OCI-LY7 (cell line): ENCODE data around the gene RFPL2. TPM values are rescaled to one million over a fixed set of nuclear protein-coding genes. Genes with fewer than 3 reads are reported as not detected.

Experiments used
- BruUV-seq: library from RNA; stranded (reverse); fragments of 400-500 nt; replicated peaks from 2 replicates; lab custom pipeline; 2021; lab: Mats Ljungman, UMichigan
- CTCF ChIA-PET: fragments of 300-600 bp; sonication (Branson Sonifier 250); formaldehyde crosslinking; loops from one replicate; lab custom pipeline; 2022; ENCODE audit warnings: antibody characterized with exemption; ENCODE audit not compliant: unreplicated experiment; lab: Charles Lee
- POLR2A ChIA-PET: fragments of 300-600 bp; sonication (Branson Sonifier 250); formaldehyde crosslinking; loops from one replicate; lab custom pipeline; 2022; ENCODE audit warnings: antibody characterized with exemption; lab: Charles Lee
- DNase-seq: peaks from one replicate; pipeline ENCODE4 v3.0.0-alpha.2; 2015; ENCODE audit warnings: low spot score
- H2AFZ ChIP-seq: fragments of 200-600 bp; sonication (generic), shearing (Covaris generic); 2 replicates; pipeline ENCODE4 v1.6.1; 2014; ENCODE audit warnings: mild to moderate bottlenecking, antibody characterized with exemption, low read length, moderate library complexity
- H3K27ac ChIP-seq: fragments of 200-600 bp; sonication (generic); 2 replicates; pipeline ENCODE4 v1.5.1; 2014; ENCODE audit warnings: mixed run types, low read depth, mild to moderate bottlenecking, moderate library complexity, low read length, inconsistent platforms; ENCODE audit not compliant: poor library complexity, severe bottlenecking
- H3K36me3 ChIP-seq: fragments of 200-600 bp; sonication (generic); 2 replicates; pipeline ENCODE4 v1.6.1; 2014; ENCODE audit warnings: mild to moderate bottlenecking, antibody characterized with exemption, low read length, moderate library complexity, mixed read lengths; ENCODE audit not compliant: insufficient read depth
- H3K4me1 ChIP-seq: fragments of 200-600 bp; sonication (generic); 2 replicates; pipeline ENCODE4 v1.5.1; 2014; ENCODE audit warnings: mild to moderate bottlenecking, low read length; ENCODE audit not compliant: insufficient read depth, poor library complexity, severe bottlenecking
- H3K4me2 ChIP-seq: fragments of 200-600 bp; sonication (generic); 2 replicates; pipeline ENCODE4 v1.6.1; 2014; ENCODE audit warnings: mild to moderate bottlenecking, low read length
- H3K4me3 ChIP-seq: fragments of 200-600 bp; sonication (generic); 2 replicates; pipeline ENCODE4 v1.5.1; 2014; ENCODE audit warnings: mild to moderate bottlenecking, low read depth, low read length; ENCODE audit not compliant: poor library complexity, severe bottlenecking
- H3K79me2 ChIP-seq: fragments of 200-600 bp; sonication (generic); 2 replicates; pipeline ENCODE4 v1.6.1; 2016; ENCODE audit warnings: low read depth, mild to moderate bottlenecking, low read length, moderate library complexity, mixed read lengths; ENCODE audit not compliant: insufficient read depth
- H3K9me2 ChIP-seq: fragments of 200-600 bp; sonication (generic); 2 replicates; pipeline ENCODE4 v1.6.1; 2016; ENCODE audit warnings: mild to moderate bottlenecking, low read length, mixed read lengths; ENCODE audit not compliant: insufficient read depth
- H3K9me3 ChIP-seq: fragments of 200-600 bp; sonication (generic); 2 replicates; pipeline ENCODE4 v1.6.1; 2014; ENCODE audit warnings: mild to moderate bottlenecking, mixed run types, low read length, mixed read lengths
- H4K20me1 ChIP-seq: fragments of 200-600 bp; sonication (generic); 2 replicates; pipeline ENCODE4 v1.6.1; 2014; ENCODE audit warnings: mild to moderate bottlenecking, antibody characterized with exemption, low read length, moderate library complexity, mixed read lengths; ENCODE audit not compliant: insufficient read depth
- EZH2phosphoT487 ChIP-seq: fragments of 200-600 bp; sonication (generic); IDR thresholded peaks from 2 replicates; pipeline ENCODE4 v1.6.1; 2018; ENCODE audit warnings: low read depth, borderline replicate concordance, mild to moderate bottlenecking, mixed run types, antibody characterized with exemption, low read length, moderate library complexity, mixed read lengths
- intact Hi-C: fragments of 100-400 bp; cut with micrococcal nuclease; formaldehyde crosslinking; loops from one replicate; pipeline ENCODE4 v1.10.0; 2022; ENCODE audit not compliant: unreplicated experiment
- total RNA-seq, 2 experiments: library from RNA; depleted of rRNA in 1 of 2; stranded (reverse); fragments of >200 nt in 1 of 2; shearing (Covaris generic) in 1 of 2; gene quantifications; 2 replicates each; pipeline ENCODE4 v1.2.3, GENCODE V29; 2014 to 2022
- TF ChIP-seq, protein P1 (sequence below): fragments of 200-600 bp; sonication (generic); conservative IDR thresholded peaks from 2 replicates; pipeline ENCODE4 v1.5.1; 2014; ENCODE audit warnings: mild to moderate bottlenecking, antibody characterized with exemption, low read length, moderate library complexity, mixed read lengths

Gene RFPL2
- total RNA-seq, 2 experiments from 2014 or later, result not detected

DNA sequence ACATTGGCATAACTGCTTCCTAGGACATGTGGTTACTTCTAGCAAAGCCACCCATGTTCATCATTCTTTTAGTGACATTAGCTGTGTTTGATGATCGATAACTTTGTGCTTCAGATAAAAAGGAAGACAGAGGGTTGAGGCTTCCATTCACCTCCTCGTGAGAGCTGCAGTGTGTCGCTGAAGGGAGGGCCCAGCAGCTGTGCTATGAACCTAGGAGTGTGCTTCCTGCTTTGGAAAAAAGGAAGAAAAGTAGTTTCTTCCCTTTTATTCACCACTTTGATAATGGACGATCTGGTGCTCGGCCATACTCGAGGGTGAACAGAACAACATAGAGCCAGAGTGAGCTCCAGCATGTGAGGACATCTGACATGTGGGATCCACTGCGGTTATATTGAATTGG, 6.1 kb upstream of the RFPL2 start:
- no peaks in the 10 kb centered on the region for H3K79me2 ChIP-seq
- BruUV-seq, result no TSS peak
- no peak for DNase-seq
- H3K4me2 ChIP-seq, result no peak overlapping the region
- no peaks in the 10 kb centered on the region for H4K20me1 ChIP-seq
- H3K4me1 ChIP-seq, result no peaks in the 10 kb centered on the region
- H3K36me3 ChIP-seq, result no peaks in the 10 kb centered on the region
- no peak overlapping the region for H3K27ac ChIP-seq
- intact Hi-C loops, result no loop called here
- POLR2A ChIA-PET, result interaction anchor here (0.6 to 1.0 kb wide), 2 partner anchors 96 to 112 kb away, joined by 3 to 6 read pairs; no protein-coding TSS in a partner anchor
- no peak overlapping the region for H2AFZ ChIP-seq
- CTCF ChIA-PET, result no interaction called here
- TF ChIP-seq, protein P1, sequence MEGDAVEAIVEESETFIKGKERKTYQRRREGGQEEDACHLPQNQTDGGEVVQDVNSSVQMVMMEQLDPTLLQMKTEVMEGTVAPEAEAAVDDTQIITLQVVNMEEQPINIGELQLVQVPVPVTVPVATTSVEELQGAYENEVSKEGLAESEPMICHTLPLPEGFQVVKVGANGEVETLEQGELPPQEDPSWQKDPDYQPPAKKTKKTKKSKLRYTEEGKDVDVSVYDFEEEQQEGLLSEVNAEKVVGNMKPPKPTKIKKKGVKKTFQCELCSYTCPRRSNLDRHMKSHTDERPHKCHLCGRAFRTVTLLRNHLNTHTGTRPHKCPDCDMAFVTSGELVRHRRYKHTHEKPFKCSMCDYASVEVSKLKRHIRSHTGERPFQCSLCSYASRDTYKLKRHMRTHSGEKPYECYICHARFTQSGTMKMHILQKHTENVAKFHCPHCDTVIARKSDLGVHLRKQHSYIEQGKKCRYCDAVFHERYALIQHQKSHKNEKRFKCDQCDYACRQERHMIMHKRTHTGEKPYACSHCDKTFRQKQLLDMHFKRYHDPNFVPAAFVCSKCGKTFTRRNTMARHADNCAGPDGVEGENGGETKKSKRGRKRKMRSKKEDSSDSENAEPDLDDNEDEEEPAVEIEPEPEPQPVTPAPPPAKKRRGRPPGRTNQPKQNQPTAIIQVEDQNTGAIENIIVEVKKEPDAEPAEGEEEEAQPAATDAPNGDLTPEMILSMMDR, result no peak
- no peak for TF ChIP-seq EZH2phosphoT487
- no peaks in the 10 kb centered on the region for H3K9me2 ChIP-seq
- H3K9me3 ChIP-seq, result no peaks in the 10 kb centered on the region
- H3K4me3 ChIP-seq, result no peak overlapping the region

DNA sequence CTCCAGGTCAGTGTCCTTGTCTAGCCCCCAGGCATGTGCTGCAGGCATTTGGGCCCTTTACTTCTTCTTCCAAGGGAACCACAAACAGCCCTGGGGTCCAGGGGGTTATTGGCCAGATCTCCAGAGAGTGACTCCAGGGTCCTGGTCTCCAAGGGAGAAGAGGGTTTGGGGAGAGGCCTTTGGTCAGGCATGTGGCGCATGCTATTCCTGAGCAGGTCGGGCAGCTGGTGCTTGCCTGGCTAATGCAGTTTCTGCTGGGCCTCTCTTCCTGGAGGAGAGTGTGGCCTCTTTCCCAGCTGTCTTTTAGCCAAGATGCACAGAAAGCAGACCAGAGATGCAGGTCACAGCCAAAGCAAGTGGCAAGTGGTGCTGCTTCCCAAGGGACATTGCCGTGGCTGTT, 3.8 kb upstream of the RFPL2 start:
- Histone ChIP-seq H3K4me3 (no peak overlapping the region), H4K20me1 (no peaks in the 10 kb centered on the region), H3K9me2 (no peaks in the 10 kb centered on the region), H3K4me2 (no peak overlapping the region), H3K4me1 (no peaks in the 10 kb centered on the region), H3K9me3 (no peaks in the 10 kb centered on the region), H2AFZ (no peak overlapping the region), H3K27ac (no peak overlapping the region), H3K79me2 (no peaks in the 10 kb centered on the region), H3K36me3 (no peaks in the 10 kb centered on the region)
- intact Hi-C loops, result loop anchor here (10.0 kb wide), 1 partner anchor 266 kb away; the partner anchor contains the start of gene FBXO7
- DNase-seq, result no peak
- no peak for TF ChIP-seq EZH2phosphoT487
- TF ChIP-seq, protein P1, result no peak
- ChIA-PET POLR2A (no interaction called here), CTCF (no interaction called here)
- BruUV-seq, result no TSS peak

DNA sequence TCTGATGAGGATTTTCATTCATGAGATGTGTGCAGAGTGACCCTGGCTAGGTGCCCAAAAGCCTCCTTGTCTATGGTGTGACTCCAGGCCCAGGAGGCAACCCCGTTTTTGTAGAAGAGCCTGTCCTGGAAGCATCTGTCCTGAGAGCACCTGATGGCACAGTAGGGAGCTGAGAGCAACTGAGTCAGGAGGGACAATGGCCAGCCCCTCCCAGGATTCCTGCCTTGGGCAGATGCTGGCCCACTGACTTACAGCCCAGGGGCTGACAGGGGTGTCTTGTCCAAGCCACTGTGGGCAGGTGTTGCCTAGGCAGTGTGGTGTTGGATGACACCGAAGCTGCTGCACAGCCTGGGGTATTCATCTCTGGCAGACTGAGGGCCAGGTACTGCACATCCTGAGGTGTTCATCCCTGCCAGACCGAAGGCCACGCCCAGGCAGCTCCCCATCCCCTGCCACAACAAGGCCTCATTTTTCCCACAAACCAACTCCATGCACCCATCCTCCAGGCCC, 3.2 kb upstream of the RFPL2 start:
- Histone ChIP-seq H3K9me3 (no peaks in the 10 kb centered on the region), H3K4me1 (no peaks in the 10 kb centered on the region), H3K27ac (no peak overlapping the region), H3K79me2 (no peaks in the 10 kb centered on the region), H3K36me3 (no peaks in the 10 kb centered on the region), H3K4me3 (no peak overlapping the region), H4K20me1 (no peaks in the 10 kb centered on the region), H3K9me2 (no peaks in the 10 kb centered on the region), H3K4me2 (no peak overlapping the region), H2AFZ (no peak overlapping the region)
- DNase-seq, result no peak
- POLR2A ChIA-PET, result no interaction called here
- intact Hi-C loops, result loop anchor here (10.0 kb wide), 1 partner anchor 267 kb away; the partner anchor contains the start of gene FBXO7
- CTCF ChIA-PET, result no interaction called here
- TF ChIP-seq EZH2phosphoT487, result no peak
- TF ChIP-seq, protein P1, result no peak
- no TSS peak for BruUV-seq
